ENCODE measurements around the gene KIAA1217.

KIAA1217 gene

GRCh38 chr10:24208661-24209431 lies at the start of gene KIAA1217:
Gene KIAA1217 (plus strand): TSS chr10:24209138. CDS start chr10:24209194, 56 bp downstream.
- DNase-seq: no peak

- DNase-seq: no peak
Measured at GRCh38 chr10:24162206-24162985, 46.5 kb upstream of the KIAA1217 start.

DNA sequence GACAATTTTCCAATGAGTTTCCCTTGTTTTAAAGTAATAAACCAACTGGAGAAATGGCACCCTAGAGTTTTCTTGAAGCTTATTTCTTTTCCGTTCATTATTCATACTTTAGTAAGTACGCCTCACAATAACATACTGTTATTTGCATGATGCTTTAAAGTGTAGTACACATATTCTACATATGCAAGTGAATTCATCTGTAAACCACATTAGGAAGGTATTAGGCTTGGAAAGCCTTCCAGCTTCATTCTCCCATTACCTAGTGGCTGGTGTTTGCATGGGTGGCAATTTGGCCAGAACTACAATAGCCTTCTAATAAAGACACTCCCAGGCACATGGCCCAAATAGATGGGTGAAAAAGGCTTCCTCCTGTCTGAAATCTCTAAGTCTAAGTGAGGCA lies 45.5 kb upstream of the KIAA1217 start:
- no peak for DNase-seq

GRCh38 chr10:24168258-24169170 lies 40.4 kb upstream of the KIAA1217 start:
- no peak for DNase-seq

- DNase-seq: no peak
Measured at GRCh38 chr10:24170199-24170598, 38.7 kb upstream of the KIAA1217 start.

- DNase-seq: no peak
Measured at GRCh38 chr10:24172909-24173308, 36.0 kb upstream of the KIAA1217 start.

GRCh38 chr10:24174014-24174413 lies 34.9 kb upstream of the KIAA1217 start:
- no peak for DNase-seq

DNA sequence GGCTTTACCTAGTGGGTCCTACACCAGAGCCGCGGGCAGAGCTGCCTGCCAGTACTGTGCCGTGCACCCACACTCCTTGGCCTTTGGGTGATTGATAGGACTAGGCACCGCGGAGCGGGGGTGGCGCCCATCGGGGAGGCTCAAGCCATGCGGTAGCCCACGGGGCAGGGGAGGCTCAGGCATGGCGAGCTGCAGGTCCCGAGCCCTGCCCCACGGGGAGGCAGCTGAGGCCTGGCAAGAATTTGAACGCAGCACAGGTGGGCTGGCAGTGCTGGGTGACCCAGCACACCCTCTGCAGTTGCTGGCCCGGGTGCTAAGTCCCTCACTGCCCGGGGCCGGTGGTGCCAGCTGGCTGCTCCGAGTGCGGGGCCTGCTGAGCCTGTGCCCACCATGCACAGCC lies 32.3 kb upstream of the KIAA1217 start:
- DNase-seq: no peak

- no peak for DNase-seq
Measured at GRCh38 chr10:24177636-24178035, 31.3 kb upstream of the KIAA1217 start.

DNA sequence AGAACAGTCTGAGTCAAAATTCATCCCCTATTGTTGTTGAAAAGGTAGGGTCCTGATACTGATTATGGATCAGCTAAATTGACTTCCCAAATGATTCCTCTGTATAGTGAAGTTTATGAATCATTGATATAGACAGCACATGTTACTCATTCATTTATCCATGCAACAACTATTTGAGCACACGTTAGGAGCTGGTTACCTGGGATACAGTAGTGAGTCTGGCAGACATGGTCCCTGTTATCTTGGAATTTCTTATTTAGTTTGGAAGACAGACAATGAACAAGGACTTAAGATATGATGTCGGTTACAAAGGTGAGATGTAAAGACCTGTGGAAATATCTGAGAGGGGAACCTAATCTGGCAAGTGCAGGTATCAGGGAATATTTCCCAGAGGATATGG lies 28.0 kb upstream of the KIAA1217 start:
- DNase-seq: no peak

GRCh38 chr10:24184455-24184854 lies 24.5 kb upstream of the KIAA1217 start:
- no peak for DNase-seq

- no peak for DNase-seq
Measured at GRCh38 chr10:24193330-24193729, 15.6 kb upstream of the KIAA1217 start.

DNA sequence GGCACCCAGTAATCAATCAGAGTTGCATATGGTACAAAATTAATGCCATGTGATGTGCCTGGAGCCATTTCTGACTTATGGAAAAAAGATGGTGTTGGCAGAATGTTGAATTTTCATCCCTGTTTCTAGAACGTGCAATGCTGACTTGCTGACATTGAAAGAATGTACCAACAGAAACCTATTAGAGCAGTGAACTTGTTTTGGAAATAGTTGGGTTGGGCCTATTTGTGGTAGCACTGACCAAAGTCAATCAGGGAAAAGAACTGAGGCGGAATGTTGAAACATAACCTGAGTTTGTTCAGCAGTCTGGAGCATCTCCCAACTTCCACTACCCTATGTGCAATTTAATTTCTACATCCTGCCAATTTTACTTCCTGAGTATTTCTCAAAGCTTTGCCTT lies 11.7 kb upstream of the KIAA1217 start:
- no peak for DNase-seq

GRCh38 chr10:24201503-24202180 lies 7.3 kb upstream of the KIAA1217 start:
- no peak for DNase-seq

DNA sequence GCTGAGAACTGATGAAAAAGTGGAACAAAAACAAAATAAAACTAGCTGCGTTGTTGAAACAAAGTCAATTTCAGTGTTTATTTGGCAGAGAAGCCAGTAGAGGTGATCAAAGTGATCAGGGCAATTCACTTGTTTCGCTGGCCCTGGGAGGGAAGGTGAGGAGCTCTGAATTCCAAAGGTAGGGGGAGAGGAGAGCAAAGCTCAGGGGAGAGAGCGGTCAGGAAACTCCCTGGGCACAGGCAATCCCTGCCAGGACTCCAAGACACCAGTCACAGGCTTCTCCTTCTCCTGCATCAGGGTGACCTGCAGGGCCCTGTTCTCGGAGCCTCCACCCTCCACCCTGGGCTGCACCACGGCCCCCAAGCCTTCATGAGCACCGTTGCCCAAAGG lies 6.8 kb upstream of the KIAA1217 start:
- DNase-seq: no peak

DNA sequence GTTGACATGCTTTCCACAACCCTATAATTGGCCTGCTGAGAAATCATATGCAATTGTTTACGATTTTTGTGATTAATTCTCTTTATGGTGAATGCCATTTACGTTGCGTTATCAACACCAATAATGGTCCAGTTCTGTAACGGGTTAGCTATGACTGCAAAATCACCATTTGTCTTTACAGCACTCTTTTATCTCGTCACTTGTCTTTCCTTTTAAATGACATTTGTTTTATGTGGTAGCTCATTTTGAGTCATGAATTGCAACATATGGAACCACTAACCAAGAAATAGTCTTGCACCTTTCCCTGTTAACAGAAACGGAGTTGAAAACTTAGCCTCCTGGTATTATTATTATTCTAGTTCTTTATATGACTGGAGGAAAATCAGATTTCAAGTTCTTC lies 3.1 kb upstream of the KIAA1217 start:
- DNase-seq: no peak

DNA sequence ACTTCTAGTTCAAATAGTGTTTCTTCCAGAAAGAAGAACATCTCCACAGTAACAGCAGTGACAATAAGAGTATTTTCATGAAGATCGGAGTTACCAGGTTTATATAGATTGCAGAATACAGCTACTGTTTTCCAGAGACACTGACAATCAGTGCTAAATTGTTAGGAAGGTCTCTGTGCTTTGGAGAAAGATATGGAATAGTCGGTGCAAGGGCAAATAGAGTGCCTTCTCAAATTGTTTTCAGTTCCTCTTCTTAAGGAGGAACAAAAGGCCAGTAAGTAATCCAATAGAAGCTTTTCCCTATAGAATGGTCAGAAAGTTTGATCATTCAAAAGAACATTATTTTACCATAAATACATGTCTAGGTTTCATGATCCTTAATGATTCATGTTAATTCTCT lies 2.6 kb upstream of the KIAA1217 start:
- no peak for DNase-seq

DNA sequence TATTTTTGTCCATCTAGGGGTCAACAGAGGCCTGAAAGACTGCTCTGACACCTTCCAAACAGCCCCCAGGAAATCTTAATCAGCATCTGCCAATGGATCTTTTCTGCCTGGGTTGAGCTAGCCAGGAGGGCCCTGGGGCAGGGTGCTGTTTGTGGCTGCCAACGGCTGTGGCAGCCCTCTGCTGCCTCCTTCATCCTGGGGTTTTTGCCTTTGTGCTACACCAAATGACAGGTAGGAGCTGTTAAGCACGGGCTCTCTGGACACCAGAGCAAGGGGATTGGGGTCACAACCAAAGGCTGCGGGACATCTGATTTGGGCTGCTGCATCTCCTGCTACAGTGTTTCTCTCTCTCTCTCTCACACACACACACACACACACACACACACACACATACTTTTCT lies 2.0 kb upstream of the KIAA1217 start:
- no peak for DNase-seq

GRCh38 chr10:24207341-24207740 lies 1.6 kb upstream of the KIAA1217 start:
- no peak for DNase-seq

DNA sequence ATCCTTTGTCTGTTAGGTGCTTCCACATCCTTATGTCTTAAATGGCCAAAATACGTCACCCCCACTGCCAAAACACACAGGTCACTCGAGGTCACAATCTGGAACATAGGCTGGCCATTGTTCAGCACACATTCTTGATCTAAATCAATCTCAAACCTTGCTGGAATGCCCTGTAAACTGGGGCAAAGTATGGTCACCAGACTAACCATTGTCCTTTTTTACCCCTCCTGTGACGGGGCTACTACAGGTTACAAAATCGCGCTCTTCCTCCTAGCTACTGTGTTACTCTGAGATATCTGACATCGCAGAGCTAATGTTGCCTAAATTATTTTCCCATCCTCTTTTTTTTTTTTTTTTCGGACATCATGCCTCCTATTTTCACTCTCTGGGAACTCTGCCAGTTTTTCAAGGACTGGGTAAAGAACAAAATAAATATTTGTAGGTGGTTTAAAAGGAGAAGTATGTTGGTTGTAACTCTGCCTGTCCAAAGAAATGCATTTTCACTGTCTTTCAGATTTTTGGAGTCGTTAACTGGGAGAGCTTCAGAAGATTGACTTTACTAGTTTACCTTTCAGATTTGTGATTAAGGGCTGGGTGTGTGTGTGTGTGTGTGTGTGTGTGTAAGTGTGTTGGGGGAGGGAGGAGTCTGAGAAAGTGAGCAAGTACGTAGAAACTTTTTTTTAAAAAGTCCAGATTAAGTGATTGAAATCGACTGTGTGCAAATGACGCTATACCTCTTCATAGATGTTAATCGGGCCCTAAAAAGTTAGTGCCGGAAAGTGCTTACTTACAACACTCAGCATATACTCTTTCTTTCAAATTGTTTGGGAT lies 942 bp upstream of the KIAA1217 start:
- DNase-seq: no peak

DNA sequence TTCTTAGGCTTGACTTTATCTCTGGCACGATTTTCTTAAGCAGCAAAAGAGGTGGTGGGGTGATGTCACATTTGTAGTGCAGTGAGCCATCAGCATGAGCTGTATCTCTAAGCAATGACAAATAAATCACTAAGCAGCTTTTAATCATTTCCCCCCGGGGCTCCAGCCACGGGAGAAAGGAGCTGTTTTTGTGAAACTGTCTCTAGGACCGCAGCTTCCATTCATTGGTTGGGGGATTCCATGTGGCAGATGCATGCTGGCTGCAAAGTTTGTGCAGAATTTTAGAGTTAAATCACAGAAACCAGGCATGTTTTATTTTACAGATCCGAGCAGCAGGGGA lies 464 bp downstream of the KIAA1217 start:
- DNase-seq: no peak

- no peak for DNase-seq
Measured at GRCh38 chr10:24209946-24210491, 1.1 kb downstream of the KIAA1217 start.
